GM23248 (cell line): ENCODE results near the gene ZNF148. TPM values are rescaled to one million over a fixed set of nuclear protein-coding genes. Genes with fewer than 3 reads are reported as not detected.
A peak's percentile ranks its signal among the peaks of the same experiment; 100 is the strongest.

Experiments used
- DNase-seq: peaks from one replicate; pipeline ENCODE4 v3.0.0-alpha.2; 2015
- H2AFZ ChIP-seq: fragments of 200-600 bp; sonication (generic); 2 replicates; pipeline ENCODE4 v1.6.1; 2016; ENCODE audit warnings: antibody characterized with exemption
- H3F3A ChIP-seq: fragments of 200-600 bp; sonication (generic); 2 replicates; pipeline ENCODE4 v1.6.1; 2016; ENCODE audit warnings: mild to moderate bottlenecking, antibody characterized with exemption, mixed run types; ENCODE audit not compliant: insufficient read depth
- H3K27ac ChIP-seq: fragments of 200-600 bp; sonication (generic); 2 replicates; pipeline ENCODE4 v1.5.1; 2016; ENCODE audit warnings: mild to moderate bottlenecking
- H3K27me3 ChIP-seq: fragments of 200-600 bp; sonication (generic); replicated peaks from 2 replicates; pipeline ENCODE4 v1.6.1; 2016; ENCODE audit warnings: mild to moderate bottlenecking; ENCODE audit not compliant: insufficient read depth
- H3K36me3 ChIP-seq: fragments of 200-600 bp; sonication (generic); 2 replicates; pipeline ENCODE4 v1.6.1; 2016; ENCODE audit warnings: low read depth, mild to moderate bottlenecking
- H3K4me1 ChIP-seq: fragments of 200-600 bp; sonication (generic); 2 replicates; pipeline ENCODE4 v1.6.1; 2016; ENCODE audit warnings: mild to moderate bottlenecking; ENCODE audit not compliant: insufficient read depth
- H3K4me2 ChIP-seq: fragments of 200-600 bp; sonication (generic); one replicate; pipeline ENCODE4 v1.6.1; 2016; ENCODE audit warnings: mild to moderate bottlenecking; ENCODE audit not compliant: unreplicated experiment
- H3K4me3 ChIP-seq: fragments of 200-600 bp; sonication (generic); 2 replicates; pipeline ENCODE4 v1.5.1; 2016; ENCODE audit warnings: mild to moderate bottlenecking
- H3K79me2 ChIP-seq: fragments of 200-600 bp; sonication (generic); 2 replicates; pipeline ENCODE4 v1.6.1; 2016; ENCODE audit warnings: mild to moderate bottlenecking; ENCODE audit not compliant: insufficient read depth
- H3K9ac ChIP-seq: fragments of 200-600 bp; sonication (generic); 2 replicates; pipeline ENCODE4 v1.6.1; 2016; ENCODE audit warnings: mild to moderate bottlenecking
- H3K9me2 ChIP-seq: fragments of 200-600 bp; sonication (generic); 2 replicates; pipeline ENCODE4 v1.6.1; 2016; ENCODE audit warnings: mixed run types, mild to moderate bottlenecking, moderate library complexity; ENCODE audit not compliant: insufficient read depth
- H3K9me3 ChIP-seq: fragments of 200-600 bp; sonication (generic); one replicate; pipeline ENCODE4 v1.6.1; 2017; ENCODE audit warnings: low read depth
- H4K20me1 ChIP-seq: fragments of 200-600 bp; sonication (generic); 2 replicates; pipeline ENCODE4 v1.6.0; 2016; ENCODE audit not compliant: insufficient read depth
- EZH2 ChIP-seq: fragments of 200-600 bp; sonication (generic); IDR thresholded peaks from 2 replicates; pipeline ENCODE4 v1.6.1; 2018; ENCODE audit warnings: antibody characterized with exemption, mild to moderate bottlenecking; ENCODE audit not compliant: insufficient read depth, poor library complexity, severe bottlenecking
- EZH2phosphoT487 ChIP-seq: fragments of 200-600 bp; sonication (generic); IDR thresholded peaks from 2 replicates; pipeline ENCODE4 v1.6.1; 2018; ENCODE audit warnings: antibody characterized with exemption, moderate library complexity, mild to moderate bottlenecking, low read depth; ENCODE audit not compliant: insufficient read depth
- WGBS, 2 experiments: methylation state at CpG; one replicate each; pipeline ENCODE4 v1.1.6; 2015 to 2017; ENCODE audit warnings: low lambda C conversion rate in 2 of 2, low coverage in 1 of 2; ENCODE audit errors: missing lambda C conversion rate in 2 of 2; 5-methylcytosine and 5-hydroxymethylcytosine counted together
- in situ Hi-C: fragments of 300-500 bp; cut with MboI; formaldehyde crosslinking; loops from 2 replicates; pipeline ENCODE4 v1.15.0; 2020
- polyA plus RNA-seq: library from polyadenylated mRNA; unstranded; fragments of >200 nt; fragmentation: Nextera tagmentation; extraction: Ambion mirVana; gene quantifications from 2 replicates; pipeline ENCODE4 v1.2.1, GENCODE V29; 2016
- total RNA-seq: library from RNA; depleted of rRNA; stranded (reverse); fragments of >200 nt; shearing (Covaris generic); gene quantifications from 2 replicates; pipeline ENCODE4 v1.2.3, GENCODE V29; 2014

ZNF148 gene
- total and polyA plus RNA-seq, 2 experiments from 2014 or later = 33.1 to 50.3 TPM

DNA sequence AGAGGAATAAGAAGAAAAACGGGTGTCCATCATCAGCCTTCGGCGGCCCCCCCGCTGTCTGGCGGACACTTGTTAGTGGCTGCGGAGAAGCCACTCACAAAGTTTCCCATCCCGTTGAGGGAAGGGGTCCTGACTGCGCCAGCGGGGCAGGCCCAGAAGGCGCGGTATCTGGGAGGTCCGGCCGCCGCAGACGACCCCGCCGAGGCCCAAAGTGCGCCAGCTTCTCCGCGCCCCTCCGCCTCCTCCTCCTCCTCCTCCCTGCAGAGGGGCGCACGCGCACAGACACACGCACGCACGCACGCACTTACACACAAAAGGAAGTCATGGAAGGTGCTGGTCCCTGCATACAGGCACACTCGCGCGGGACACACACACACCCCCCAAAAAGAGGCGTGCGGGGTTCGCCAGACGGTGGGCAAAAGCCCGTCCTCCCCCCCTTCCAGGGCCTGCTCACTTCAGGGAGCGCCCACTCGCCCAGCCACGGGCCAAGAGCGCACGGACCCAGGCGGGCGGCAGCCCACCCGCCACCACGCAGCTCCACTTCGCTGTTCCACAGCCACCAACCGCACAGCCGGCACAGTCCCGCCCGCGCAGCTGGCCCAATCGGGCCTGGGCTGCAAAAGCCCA is 18.0 kb downstream of the ZNF148 start:
- Histone ChIP-seq H3F3A (peaks cover 12% of the 10 kb centered on the region), H3K4me2 (peak overlapping the region; percentile 79), H3K9ac (peak overlapping the region; percentile 77), H3K9me2 (no peaks in the 10 kb centered on the region), H3K4me3 (peak overlapping the region; percentile 77), H3K36me3 (no peaks in the 10 kb centered on the region), H2AFZ (peak overlapping the region; percentile 46), H3K27me3 (no peaks in the 10 kb centered on the region), H3K4me1 (peaks cover 17% of the 10 kb centered on the region), H3K9me3 (no peaks in the 10 kb centered on the region), H3K79me2 (peaks cover 100% of the 10 kb centered on the region), H4K20me1 (peaks cover 14% of the 10 kb centered on the region), H3K27ac (peak overlapping the region; percentile 53)
- TF ChIP-seq EZH2 = no peak
- no peak for TF ChIP-seq EZH2phosphoT487
- in situ Hi-C loops = no loop called here
- WGBS, 2 experiments = 2 to 3% methylated on average over 49 to 52 of the region's 52 CpGs
- DNase-seq = peak; percentile 70

DNA sequence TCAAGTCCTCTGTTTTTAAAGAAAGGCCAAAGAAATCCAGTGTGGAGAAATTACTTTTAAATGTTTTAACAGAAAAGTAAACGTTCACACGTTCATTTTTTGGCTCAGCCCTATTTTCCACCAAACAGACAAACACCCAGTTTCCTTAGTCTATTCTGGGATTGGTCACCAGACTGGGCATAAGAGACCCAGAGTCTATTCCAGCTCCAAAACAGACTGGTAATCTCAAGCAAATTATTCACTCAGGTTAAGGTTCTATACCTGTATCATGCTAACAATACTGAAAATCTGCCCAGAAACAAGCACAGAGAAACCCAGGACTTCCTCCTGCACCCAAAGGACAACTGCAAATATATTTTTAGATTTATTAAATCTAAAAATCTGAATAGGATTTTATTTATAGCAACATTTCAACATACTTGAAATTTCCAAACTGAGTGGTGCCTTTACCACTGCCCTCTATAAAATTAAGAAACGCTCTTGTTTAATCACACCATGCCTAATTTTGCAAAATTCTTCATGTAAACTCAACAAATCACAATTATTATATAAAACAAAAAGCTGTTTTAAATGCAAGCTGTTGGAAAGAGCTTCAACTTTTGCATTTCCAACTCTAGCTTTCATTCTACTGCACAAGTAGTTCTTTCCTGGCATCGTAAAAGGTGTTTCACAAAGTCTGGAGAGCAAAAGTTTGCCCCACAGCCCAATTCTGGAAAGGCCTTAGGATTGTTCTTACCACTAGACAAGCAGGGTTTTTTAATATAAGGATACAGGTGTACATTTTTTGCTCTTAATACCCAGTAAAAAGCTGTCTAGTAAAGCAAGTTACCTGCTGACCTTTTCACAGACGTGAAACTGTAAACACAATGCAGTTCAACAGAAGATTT is 18.7 kb downstream of the ZNF148 start:
- peak overlapping the region; percentile 77 for H3K4me3 ChIP-seq
- DNase-seq = peak; percentile 39
- 17% methylated on average over 5 of the region's 5 CpGs for WGBS, 2 experiments
- no peaks in the 10 kb centered on the region for H3K9me3 ChIP-seq
- peaks cover 20% of the 10 kb centered on the region for H3F3A ChIP-seq
- H3K36me3 ChIP-seq = no peaks in the 10 kb centered on the region
- in situ Hi-C loops = no loop called here
- H3K4me1 ChIP-seq = peaks cover 25% of the 10 kb centered on the region
- H2AFZ ChIP-seq = no peak overlapping the region
- peak overlapping the region; percentile 79 for H3K4me2 ChIP-seq
- TF ChIP-seq EZH2 (no peak), EZH2phosphoT487 (no peak)
- no peaks in the 10 kb centered on the region for H3K27me3 ChIP-seq
- peaks cover 100% of the 10 kb centered on the region for H3K79me2 ChIP-seq
- H3K9me2 ChIP-seq = no peaks in the 10 kb centered on the region
- peaks cover 22% of the 10 kb centered on the region for H4K20me1 ChIP-seq
- H3K27ac ChIP-seq = peak overlapping the region; percentile 53
- peak overlapping the region; percentile 77 for H3K9ac ChIP-seq

DNA sequence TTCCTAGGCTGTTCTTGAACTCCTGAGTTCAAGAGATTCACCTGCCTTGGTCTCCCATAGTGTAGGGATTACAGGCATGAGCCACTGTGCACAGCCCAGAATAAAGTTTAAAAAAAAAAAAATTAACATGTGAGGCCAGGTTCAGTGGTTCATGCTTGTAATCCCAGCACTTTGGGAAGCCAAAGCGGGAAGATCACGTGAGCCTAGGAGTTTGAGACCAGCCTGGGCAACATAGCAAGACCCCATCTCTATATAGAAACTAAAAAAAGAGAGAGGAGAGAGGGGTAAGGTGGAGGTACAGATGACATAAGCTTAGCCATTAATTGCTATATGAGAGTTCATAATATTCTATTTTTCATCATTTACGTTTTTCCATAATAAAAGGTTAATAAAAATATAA is 21.5 kb downstream of the ZNF148 start:
- in situ Hi-C loops = no loop called here

DNA sequence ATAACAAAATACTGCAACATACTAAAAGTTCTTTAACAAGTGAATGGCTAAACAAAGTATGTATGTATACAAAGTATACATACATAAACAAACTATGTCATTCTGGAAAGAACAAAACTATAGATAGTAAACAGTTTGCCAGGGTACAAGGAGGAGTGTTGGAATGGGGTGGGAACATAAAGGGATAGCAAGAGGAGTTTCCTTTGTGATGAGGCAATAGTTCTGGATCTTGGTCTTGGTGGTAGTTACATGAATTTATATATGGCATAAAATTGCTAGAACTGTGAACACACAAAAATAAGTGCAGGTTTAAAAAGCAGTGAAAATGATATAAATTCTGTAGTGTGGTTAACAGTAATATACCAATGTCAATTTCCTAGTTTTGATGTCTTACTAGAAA is 22.0 kb downstream of the ZNF148 start:
- H3K36me3 ChIP-seq = no peaks in the 10 kb centered on the region
- H3K4me3 ChIP-seq = no peak overlapping the region
- no peak overlapping the region for H3K9ac ChIP-seq
- no peak overlapping the region for H3K4me2 ChIP-seq
- peaks cover 22% of the 10 kb centered on the region for H3F3A ChIP-seq
- no peak overlapping the region for H2AFZ ChIP-seq
- no peaks in the 10 kb centered on the region for H3K9me3 ChIP-seq
- in situ Hi-C loops = no loop called here
- peaks cover 26% of the 10 kb centered on the region for H3K4me1 ChIP-seq
- peaks cover 24% of the 10 kb centered on the region for H4K20me1 ChIP-seq
- no peak overlapping the region for H3K27ac ChIP-seq
- no peaks in the 10 kb centered on the region for H3K27me3 ChIP-seq
- TF ChIP-seq EZH2 = no peak
- no peak for TF ChIP-seq EZH2phosphoT487
- DNase-seq = no peak
- no peaks in the 10 kb centered on the region for H3K9me2 ChIP-seq
- H3K79me2 ChIP-seq = peaks cover 100% of the 10 kb centered on the region

More for the DNA sequence above, 21.5 kb downstream of the ZNF148 start:
- no peaks in the 10 kb centered on the region for H3K36me3 ChIP-seq
- TF ChIP-seq EZH2 (no peak), EZH2phosphoT487 (no peak)
- 98 to 99% methylated on average over 3 of the region's 3 CpGs for WGBS, 2 experiments
- H3K27me3 ChIP-seq = no peaks in the 10 kb centered on the region
- H3K79me2 ChIP-seq = peaks cover 100% of the 10 kb centered on the region
- DNase-seq = no peak
- H3K4me2 ChIP-seq = no peak overlapping the region
- H4K20me1 ChIP-seq = peaks cover 22% of the 10 kb centered on the region
- H3K4me1 ChIP-seq = peaks cover 26% of the 10 kb centered on the region
- no peak overlapping the region for H3K27ac ChIP-seq
- peaks cover 22% of the 10 kb centered on the region for H3F3A ChIP-seq
- no peak overlapping the region for H3K9ac ChIP-seq
- no peak overlapping the region for H3K4me3 ChIP-seq
- no peak overlapping the region for H2AFZ ChIP-seq
- H3K9me3 ChIP-seq = no peaks in the 10 kb centered on the region
- H3K9me2 ChIP-seq = no peaks in the 10 kb centered on the region
